ENCODE measurements around the gene MYO9A. TPM values are rescaled to one million over a fixed set of nuclear protein-coding genes. Genes with fewer than 3 reads are reported as not detected.
A peak's percentile ranks its signal among the peaks of the same experiment; 100 is the strongest.
"Not testable (repeated sequence)": the region's sequence is repeated elsewhere in the genome, so short reads cannot be mapped to it uniquely, and the experiment has no call there.

MYO9A gene
- total RNA-seq, 4 donors from 2014 or later = 71.1 to 96.8 (median 80.8) TPM

GRCh38 chr15:72033285-72033684 is 84.7 kb downstream of the MYO9A start:
- 59% methylated on average over 3 of the region's 3 CpGs for WGBS
- TF ChIP-seq CTCF (IDR thresholded peaks at IDR 0.05) (no peak), EP300 (IDR thresholded peaks at IDR 0.05) (no peak), POLR2AphosphoS5 (IDR thresholded peaks at IDR 0.05) (no peak), POLR2A (IDR thresholded peaks at IDR 0.05; ENCODE audit: low read depth) (no peak)
- Histone ChIP-seq H3K9me3 (no peaks in the 10 kb centered on the region), H3K27ac (replicated peaks in 1 of 4) (peak overlapping the region; percentile 49 to 68 (median 60)), H3K36me3 (peaks cover 0 to 14% (median 4%) of the 10 kb centered on the region in 4 donors), H3K27me3 (no peaks in the 10 kb centered on the region), H3K4me1 (peaks cover 10 to 64% (median 61%) of the 10 kb centered on the region in 4 donors), H3K4me3 (peak overlapping the region in 2 of 4 donors; percentile 2 to 12)
- DNase-seq (ENCODE audit: extremely low spot score) = no peak
- intact Hi-C loops (cut with DNase I) = no loop called here

GRCh38 chr15:72021604-72022003 is 96.3 kb downstream of the MYO9A start:
- 87% methylated on average over 2 of the region's 2 CpGs for WGBS
- H3K27ac ChIP-seq (replicated peaks in 1 of 4) = no peak overlapping the region
- no peak for DNase-seq (ENCODE audit: extremely low spot score)
- no peaks in the 10 kb centered on the region for H3K27me3 ChIP-seq
- peaks cover 0 to 20% (median 11%) of the 10 kb centered on the region in 4 donors for H3K36me3 ChIP-seq
- TF ChIP-seq POLR2AphosphoS5 (IDR thresholded peaks at IDR 0.05) (no peak), CTCF (IDR thresholded peaks at IDR 0.05) (no peak), EP300 (IDR thresholded peaks at IDR 0.05) (no peak), POLR2A (IDR thresholded peaks at IDR 0.05; ENCODE audit: low read depth) (no peak)
- H3K9me3 ChIP-seq = no peaks in the 10 kb centered on the region
- intact Hi-C loops (cut with DNase I) = no loop called here
- H3K4me3 ChIP-seq = no peak overlapping the region
- peaks cover 0 to 6% (median 3%) of the 10 kb centered on the region in 4 donors for H3K4me1 ChIP-seq

- H3K9me3 ChIP-seq = no peaks in the 10 kb centered on the region
- intact Hi-C loops (cut with DNase I) = no loop called here
- no peak overlapping the region for H3K4me3 ChIP-seq
- peaks cover 0 to 6% (median 3%) of the 10 kb centered on the region in 4 donors for H3K4me1 ChIP-seq
- 95% methylated on average over 1 of the region's 1 CpG for WGBS
- peaks cover 0 to 20% (median 11%) of the 10 kb centered on the region in 4 donors for H3K36me3 ChIP-seq
- no peak for DNase-seq (ENCODE audit: extremely low spot score)
- H3K27ac ChIP-seq (replicated peaks in 1 of 4) = no peak overlapping the region
- no peaks in the 10 kb centered on the region for H3K27me3 ChIP-seq
- TF ChIP-seq POLR2A (IDR thresholded peaks at IDR 0.05; ENCODE audit: low read depth) = no peak
- no peak for TF ChIP-seq CTCF (IDR thresholded peaks at IDR 0.05)
- TF ChIP-seq EP300 (IDR thresholded peaks at IDR 0.05) = no peak
- TF ChIP-seq POLR2AphosphoS5 (IDR thresholded peaks at IDR 0.05) = no peak
Measured at GRCh38 chr15:72020799-72021198, 97.2 kb downstream of the MYO9A start.

- WGBS = 100% methylated on average over 3 of the region's 3 CpGs
- DNase-seq (ENCODE audit: extremely low spot score); H3K4me1 ChIP-seq; intact Hi-C loops (cut with DNase I); H3K9me3 ChIP-seq; H3K4me3 ChIP-seq; H3K27ac ChIP-seq (replicated peaks in 1 of 4); H3K27me3 ChIP-seq: not testable (repeated sequence)
- H3K36me3 ChIP-seq = peaks cover 0 to 21% (median 9%) of the 10 kb centered on the region in 4 donors
Measured at GRCh38 chr15:72014555-72014954, 103.4 kb downstream of the MYO9A start.

GRCh38 chr15:72013703-72014102 is 104.2 kb downstream of the MYO9A start:
- H3K9me3 ChIP-seq = no peaks in the 10 kb centered on the region
- H3K36me3 ChIP-seq = peaks cover 3 to 25% (median 13%) of the 10 kb centered on the region in 4 donors
- no peaks in the 10 kb centered on the region for H3K27me3 ChIP-seq
- intact Hi-C loops (cut with DNase I) = no loop called here
- no peak overlapping the region for H3K4me3 ChIP-seq
- no peak for TF ChIP-seq POLR2AphosphoS5 (IDR thresholded peaks at IDR 0.05)
- DNase-seq (ENCODE audit: extremely low spot score) = no peak
- no peak overlapping the region for H3K27ac ChIP-seq (replicated peaks in 1 of 4)
- WGBS = 89% methylated on average over 2 of the region's 2 CpGs
- no peaks in the 10 kb centered on the region for H3K4me1 ChIP-seq

- no peaks in the 10 kb centered on the region for H3K27me3 ChIP-seq
- no peaks in the 10 kb centered on the region for H3K4me1 ChIP-seq
- intact Hi-C loops (cut with DNase I) = no loop called here
- WGBS = 98% methylated on average over 2 of the region's 2 CpGs
- H3K9me3 ChIP-seq = no peaks in the 10 kb centered on the region
- H3K27ac ChIP-seq (replicated peaks in 1 of 4) = no peak overlapping the region
- no peak overlapping the region for H3K4me3 ChIP-seq
- TF ChIP-seq POLR2AphosphoS5 (IDR thresholded peaks at IDR 0.05) (no peak), POLR2A (IDR thresholded peaks at IDR 0.05; ENCODE audit: low read depth) (no peak), CTCF (IDR thresholded peaks at IDR 0.05) (no peak), EP300 (IDR thresholded peaks at IDR 0.05) (no peak)
- no peak for DNase-seq (ENCODE audit: extremely low spot score)
- H3K36me3 ChIP-seq = peaks cover 6 to 31% (median 21%) of the 10 kb centered on the region in 4 donors
Measured at GRCh38 chr15:72011302-72011942, 106.5 kb downstream of the MYO9A start.
